Spleen (tissue), 7 donors: ENCODE data around the gene CIB4.

Source experiments
- POLR2A ChIP-seq, 3 donors: fragments of 450-650 bp; IDR thresholded peaks; one replicate each; pipeline ENCODE4 v1.5.1; 2017; ENCODE audit warnings: antibody characterized with exemption in 3 of 3, mild to moderate bottlenecking in 1 of 3
- POLR2AphosphoS5 ChIP-seq, 3 donors: sonication (generic); formaldehyde crosslinking; IDR thresholded peaks; one replicate each; pipeline ENCODE4 v1.5.1; 2017; ENCODE audit warnings: antibody characterized with exemption in 3 of 3
- TF ChIP-seq, protein P1 (sequence below), 11 experiments: fragments of 200-600 bp in 7 of 11; fragments of 450-650 bp in 4 of 11; sonication (generic) in 4 of 11; IDR thresholded peaks in 8 of 11; conservative IDR thresholded peaks in 3 of 11; 1 replicate in 7 of 11; 2 replicates in 4 of 11; pipeline versions ENCODE4 v1.4.0 to v1.8.0; 2016 to 2021; ENCODE audit warnings: antibody characterized with exemption in 11 of 11, inconsistent platforms in 4 of 11, mild to moderate bottlenecking in 1 of 11
- donor health status: DM: no; HTN: no; CAD: no; lungs with moderate emphysema.
- donor health status: DM: no; HTN: no; CAD: no.
- donor health status: DM: no; HTN: no; CAD: no.

DNA sequence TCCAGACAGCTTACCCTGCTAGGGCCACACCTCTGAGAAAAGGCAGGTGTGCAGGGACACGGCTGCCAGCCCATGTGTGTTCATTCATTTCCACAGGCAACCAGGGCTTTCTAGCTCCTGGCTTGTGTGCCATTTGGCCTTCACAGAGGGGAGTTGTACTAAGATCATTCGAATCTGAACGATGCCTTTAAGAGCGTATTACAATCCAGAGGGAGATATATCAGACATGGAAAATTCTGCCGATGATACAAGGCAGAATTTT lies 99.0 kb downstream of the CIB4 start:
- TF ChIP-seq, protein P1, sequence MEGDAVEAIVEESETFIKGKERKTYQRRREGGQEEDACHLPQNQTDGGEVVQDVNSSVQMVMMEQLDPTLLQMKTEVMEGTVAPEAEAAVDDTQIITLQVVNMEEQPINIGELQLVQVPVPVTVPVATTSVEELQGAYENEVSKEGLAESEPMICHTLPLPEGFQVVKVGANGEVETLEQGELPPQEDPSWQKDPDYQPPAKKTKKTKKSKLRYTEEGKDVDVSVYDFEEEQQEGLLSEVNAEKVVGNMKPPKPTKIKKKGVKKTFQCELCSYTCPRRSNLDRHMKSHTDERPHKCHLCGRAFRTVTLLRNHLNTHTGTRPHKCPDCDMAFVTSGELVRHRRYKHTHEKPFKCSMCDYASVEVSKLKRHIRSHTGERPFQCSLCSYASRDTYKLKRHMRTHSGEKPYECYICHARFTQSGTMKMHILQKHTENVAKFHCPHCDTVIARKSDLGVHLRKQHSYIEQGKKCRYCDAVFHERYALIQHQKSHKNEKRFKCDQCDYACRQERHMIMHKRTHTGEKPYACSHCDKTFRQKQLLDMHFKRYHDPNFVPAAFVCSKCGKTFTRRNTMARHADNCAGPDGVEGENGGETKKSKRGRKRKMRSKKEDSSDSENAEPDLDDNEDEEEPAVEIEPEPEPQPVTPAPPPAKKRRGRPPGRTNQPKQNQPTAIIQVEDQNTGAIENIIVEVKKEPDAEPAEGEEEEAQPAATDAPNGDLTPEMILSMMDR (IDR thresholded peaks at IDR 0.05 in 8 of 11, conservative IDR thresholded peaks at IDR 0.05 in 3 of 11), result no peak
- TF ChIP-seq POLR2AphosphoS5 (IDR thresholded peaks at IDR 0.05) (no peak), POLR2A (IDR thresholded peaks at IDR 0.05) (no peak)
